ENCODE measurements around the gene CCDC6. TPM values are rescaled to one million over a fixed set of nuclear protein-coding genes. Genes with fewer than 3 reads are reported as not detected.
"Not testable (repeated sequence)": the region's sequence is repeated elsewhere in the genome, so short reads cannot be mapped to it uniquely, and the experiment has no call there.

CCDC6 gene
- total and polyA plus RNA-seq, 11 donors, result 3.7 to 47.1 (median 17.4) TPM

DNA sequence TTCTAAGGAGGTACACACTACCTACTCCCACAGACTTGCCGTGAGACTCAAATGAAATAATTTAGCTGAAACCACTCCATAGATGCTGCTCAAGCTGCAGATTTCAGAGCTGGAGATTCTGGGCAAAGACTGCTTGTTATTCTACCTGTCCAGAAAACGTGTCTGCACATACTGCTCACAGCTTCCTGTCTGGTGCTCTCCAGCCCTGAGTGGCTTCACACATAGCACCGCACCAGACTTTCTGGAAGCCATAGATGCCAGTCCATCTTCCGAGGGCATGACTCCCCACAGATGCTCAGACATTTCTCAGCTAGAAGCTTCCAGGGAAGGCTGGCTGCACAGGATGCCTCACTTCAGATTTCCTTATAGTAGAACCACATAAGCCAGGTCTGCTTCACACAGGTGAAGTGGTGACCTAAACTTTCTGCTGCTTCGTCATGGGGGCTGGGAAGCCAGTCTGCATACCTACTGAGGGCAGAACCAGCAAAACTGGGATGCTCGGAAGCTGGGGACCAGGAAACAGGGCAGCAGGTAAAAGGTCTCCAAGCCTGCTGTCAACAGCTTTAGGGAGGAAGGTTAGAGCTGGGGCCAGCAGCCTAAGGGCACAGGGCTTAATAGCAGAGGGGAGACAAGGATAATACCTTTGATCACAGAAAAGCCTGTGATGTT, 18.2 kb downstream of the CCDC6 start:
- no peak overlapping the region for H3K4me3 ChIP-seq
- intact Hi-C loops (cut with DNase I), result no loop called here
- DNase-seq (no peak), ATAC-seq (no peak)
- H3K4me1 ChIP-seq, result peaks cover 0 to 78% (median 27%) of the 10 kb centered on the region in 12 donors
- H3K36me3 ChIP-seq, result peaks cover 0 to 16% (median 6%) of the 10 kb centered on the region in 9 donors
- WGBS, 4 donors, result 86 to 93% (median 91%) methylated on average over 6 of the region's 6 CpGs
- no peaks in the 10 kb centered on the region for H3K9me3 ChIP-seq
- no peaks in the 10 kb centered on the region for H3K27me3 ChIP-seq
- H3K27ac ChIP-seq, result no peak overlapping the region
- no peak for TF ChIP-seq POLR2A (IDR thresholded peaks at IDR 0.05)
- TF ChIP-seq, protein P1, sequence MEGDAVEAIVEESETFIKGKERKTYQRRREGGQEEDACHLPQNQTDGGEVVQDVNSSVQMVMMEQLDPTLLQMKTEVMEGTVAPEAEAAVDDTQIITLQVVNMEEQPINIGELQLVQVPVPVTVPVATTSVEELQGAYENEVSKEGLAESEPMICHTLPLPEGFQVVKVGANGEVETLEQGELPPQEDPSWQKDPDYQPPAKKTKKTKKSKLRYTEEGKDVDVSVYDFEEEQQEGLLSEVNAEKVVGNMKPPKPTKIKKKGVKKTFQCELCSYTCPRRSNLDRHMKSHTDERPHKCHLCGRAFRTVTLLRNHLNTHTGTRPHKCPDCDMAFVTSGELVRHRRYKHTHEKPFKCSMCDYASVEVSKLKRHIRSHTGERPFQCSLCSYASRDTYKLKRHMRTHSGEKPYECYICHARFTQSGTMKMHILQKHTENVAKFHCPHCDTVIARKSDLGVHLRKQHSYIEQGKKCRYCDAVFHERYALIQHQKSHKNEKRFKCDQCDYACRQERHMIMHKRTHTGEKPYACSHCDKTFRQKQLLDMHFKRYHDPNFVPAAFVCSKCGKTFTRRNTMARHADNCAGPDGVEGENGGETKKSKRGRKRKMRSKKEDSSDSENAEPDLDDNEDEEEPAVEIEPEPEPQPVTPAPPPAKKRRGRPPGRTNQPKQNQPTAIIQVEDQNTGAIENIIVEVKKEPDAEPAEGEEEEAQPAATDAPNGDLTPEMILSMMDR (IDR thresholded peaks at IDR 0.05), result no peak

DNA sequence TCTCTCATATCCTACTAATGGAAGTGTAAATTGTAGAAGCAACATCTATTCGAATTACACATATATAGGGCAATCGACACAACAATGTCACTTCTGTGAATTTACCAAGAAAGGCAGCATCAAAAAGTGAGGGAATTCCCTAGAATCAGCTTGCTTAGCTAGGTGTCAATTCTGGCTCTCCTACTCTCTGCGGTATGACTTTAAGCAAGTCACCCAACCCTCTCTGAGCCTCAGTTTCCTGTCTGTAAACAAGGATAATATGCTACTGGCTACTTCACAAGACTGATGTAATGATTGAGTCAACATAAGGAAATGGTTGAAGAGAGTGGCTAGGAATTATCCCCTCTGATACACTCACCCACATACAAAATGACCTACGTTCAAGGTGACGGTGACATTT, 19.4 kb downstream of the CCDC6 start:
- WGBS, 4 donors, result 69 to 86% (median 79%) methylated on average over 5 of the region's 5 CpGs
- peaks cover 0 to 67% (median 17%) of the 10 kb centered on the region in 12 donors for H3K4me1 ChIP-seq

DNA sequence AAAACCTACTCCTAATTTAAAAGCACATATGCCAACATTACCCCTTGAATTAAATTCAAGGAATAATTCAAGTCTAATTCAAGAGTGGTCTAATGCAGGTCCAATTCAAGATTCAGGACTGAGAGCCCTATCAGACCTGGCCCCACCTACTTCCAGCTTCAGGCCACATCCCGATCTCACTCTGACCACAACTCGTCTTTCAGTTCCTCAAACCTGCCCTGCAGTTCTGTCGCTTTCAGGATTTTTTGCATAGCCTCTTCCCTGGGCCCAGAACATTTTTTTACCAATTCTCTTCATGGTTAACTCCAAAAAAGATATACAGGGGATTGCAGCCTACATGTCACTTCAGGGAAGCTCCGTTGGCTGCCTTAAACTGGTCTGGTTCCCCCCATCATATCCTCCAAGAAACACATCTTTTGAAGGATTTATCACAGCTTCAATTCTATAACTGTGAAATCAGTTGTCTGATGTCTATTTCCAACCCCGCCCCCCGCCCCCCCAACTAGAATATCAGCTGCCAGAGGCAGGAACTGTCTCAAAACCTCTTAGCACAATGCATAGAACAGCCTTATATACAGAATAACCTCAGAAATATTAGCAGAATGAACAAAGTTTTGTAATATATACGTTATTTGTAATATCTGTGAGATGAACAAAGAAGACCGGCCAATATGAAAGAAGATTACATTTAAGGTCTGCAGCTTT, 20.8 kb downstream of the CCDC6 start:
- H3K27ac ChIP-seq, result no peak overlapping the region

More for the DNA sequence above, 19.4 kb downstream of the CCDC6 start:
- TF ChIP-seq, protein P1 (IDR thresholded peaks at IDR 0.05), result no peak
- no peak for TF ChIP-seq POLR2A (IDR thresholded peaks at IDR 0.05)
- intact Hi-C loops (cut with DNase I), result no loop called here
- Histone ChIP-seq H3K4me3 (no peak overlapping the region), H3K9me3 (no peaks in the 10 kb centered on the region), H3K27me3 (no peaks in the 10 kb centered on the region), H3K27ac (no peak overlapping the region), H3K36me3 (peaks cover 0 to 16% (median 6%) of the 10 kb centered on the region in 9 donors)
- ATAC-seq (no peak), DNase-seq (no peak)

DNA sequence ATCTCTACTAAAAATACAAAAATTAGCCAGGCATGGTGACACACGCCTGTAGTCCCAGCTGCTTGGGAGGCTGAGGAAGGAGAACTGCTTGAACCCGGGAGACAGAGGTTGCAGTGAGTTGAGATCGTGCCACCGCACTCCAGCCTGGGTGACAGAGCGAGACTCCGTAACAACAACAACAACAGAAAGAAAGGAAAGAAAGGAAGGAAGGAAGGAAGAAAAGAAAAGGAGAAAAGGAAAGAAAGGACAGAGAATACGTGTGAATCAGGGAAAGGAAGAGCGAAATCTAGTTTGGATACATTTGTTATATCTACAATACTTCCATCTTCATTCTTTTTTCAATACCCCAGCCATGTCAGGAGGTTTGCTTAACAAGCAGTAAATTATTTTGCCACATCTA, 21.5 kb downstream of the CCDC6 start:
- 93 to 95% (median 94%) methylated on average over 8 of the region's 8 CpGs for WGBS, 4 donors
- H3K4me3 ChIP-seq; H3K27ac ChIP-seq; H3K9me3 ChIP-seq; H3K27me3 ChIP-seq; ATAC-seq; intact Hi-C loops (cut with DNase I); DNase-seq: not testable (repeated sequence)
- Histone ChIP-seq H3K4me1 (peaks cover 0 to 63% (median 11%) of the 10 kb centered on the region in 12 donors), H3K36me3 (peaks cover 0 to 14% (median 2%) of the 10 kb centered on the region in 9 donors)

More for the DNA sequence above, 20.8 kb downstream of the CCDC6 start:
- Histone ChIP-seq H3K4me3 (no peak overlapping the region), H3K27me3 (no peaks in the 10 kb centered on the region), H3K4me1 (peaks cover 0 to 62% (median 11%) of the 10 kb centered on the region in 12 donors), H3K9me3 (no peaks in the 10 kb centered on the region), H3K36me3 (peaks cover 0 to 16% (median 6%) of the 10 kb centered on the region in 9 donors)
- TF ChIP-seq, protein P1 (IDR thresholded peaks at IDR 0.05), result no peak
- TF ChIP-seq POLR2A (IDR thresholded peaks at IDR 0.05), result no peak
- intact Hi-C loops (cut with DNase I), result no loop called here
- no peak for DNase-seq
- 59 to 72% (median 63%) methylated on average over 7 to 8 of the region's 8 CpGs for WGBS, 4 donors
- ATAC-seq, result peak in 1 of 4 donors; percentile 51
